Endothelial cell of umbilical vein (primary cell): Measurements from ENCODE around the gene PFKFB3. TPM values are rescaled to one million over a fixed set of nuclear protein-coding genes. Genes with fewer than 3 reads are reported as not detected.

Experiments
- BruUV-seq: library from RNA; stranded (reverse); fragments of 400-500 nt; replicated peaks from 2 replicates; lab custom pipeline; 2021; lab: Mats Ljungman, UMichigan
- CTCF ChIA-PET: fragments of 300-600, 350-600 bp; sonication (Branson Sonifier 250); formaldehyde crosslinking; loops from one replicate; lab custom pipeline; 2021; ENCODE audit warnings: antibody characterized with exemption, inconsistent platforms; lab: Charles Lee
- POLR2A ChIA-PET: fragments of 300-600, 350-600 bp; sonication (Branson Sonifier 250); formaldehyde crosslinking; loops from one replicate; lab custom pipeline; 2021; ENCODE audit warnings: antibody characterized with exemption, inconsistent platforms; lab: Charles Lee
- DNase-seq: peaks from one replicate; pipeline ENCODE4 v3.0.0-alpha.2; 2011; ENCODE audit warnings: low read depth, low spot score
- FAIRE-seq: peaks from 2 replicates; lab custom pipeline; 2011; peaks lifted over from hg19 to GRCh38; lab: Jason Lieb, UNC
- H2AFZ ChIP-seq: 2 replicates; pipeline ENCODE4 v1.6.0; 2012; ENCODE audit warnings: low read depth, low read length, control low read depth, inconsistent platforms
- H3K27ac ChIP-seq: 2 replicates; pipeline ENCODE4 v1.5.1; 2011; ENCODE audit warnings: low read depth, mild to moderate bottlenecking, control low read depth, low read length, moderate library complexity; ENCODE audit not compliant: insufficient read depth
- H3K27me3 ChIP-seq, 2 experiments: 2 replicates each; pipeline versions ENCODE4 v1.6.0 to v1.6.1; 2011; ENCODE audit warnings: low read length in 2 of 2, mixed read lengths in 1 of 2; ENCODE audit not compliant: control insufficient read depth in 2 of 2, insufficient read depth in 2 of 2
- H3K36me3 ChIP-seq, 2 experiments: 2 replicates in 1 of 2; 3 replicates in 1 of 2; pipeline ENCODE4 v1.5.1; 2011; ENCODE audit warnings: low read length in 2 of 2, mild to moderate bottlenecking in 1 of 2, moderate library complexity in 1 of 2; ENCODE audit not compliant: control insufficient read depth in 2 of 2, insufficient read depth in 2 of 2; ENCODE audit errors: extremely low read depth in 1 of 2
- H3K4me1 ChIP-seq: 3 replicates; pipeline ENCODE4 v1.5.1; 2011; ENCODE audit warnings: mild to moderate bottlenecking, low read length; ENCODE audit not compliant: control insufficient read depth, insufficient read depth; ENCODE audit errors: extremely low read depth
- H3K4me2 ChIP-seq: 2 replicates; pipeline ENCODE4 v1.6.1; 2011; ENCODE audit warnings: low read length, control low read depth, mixed read lengths; ENCODE audit not compliant: insufficient read depth
- H3K4me3 ChIP-seq, 3 experiments: fragments of 200-600 bp in 1 of 3; sonication (generic), shearing (Covaris generic) in 1 of 3; replicated peaks in 1 of 3; 2 replicates each; pipeline ENCODE4 v1.5.1; 2011 to 2016; ENCODE audit warnings: control low read depth in 3 of 3, low read length in 3 of 3, mild to moderate bottlenecking in 2 of 3, inconsistent platforms in 1 of 3, low read depth in 1 of 3, moderate library complexity in 1 of 3; ENCODE audit not compliant: insufficient read depth in 1 of 3
- H3K79me2 ChIP-seq: 2 replicates; pipeline ENCODE4 v1.6.0; 2012; ENCODE audit warnings: low read length, inconsistent platforms; ENCODE audit not compliant: control insufficient read depth, insufficient read depth
- H3K9ac ChIP-seq: replicated peaks from 2 replicates; pipeline ENCODE3; 2011; ENCODE audit warnings: low read length, control low read depth; ENCODE audit not compliant: insufficient read depth; ENCODE audit errors: extremely low read depth
- H3K9me1 ChIP-seq: replicated peaks from 3 replicates; pipeline ENCODE4 v1.6.0; 2011; ENCODE audit warnings: mild to moderate bottlenecking, low read length; ENCODE audit not compliant: control insufficient read depth, insufficient read depth; ENCODE audit errors: extremely low read depth
- H3K9me3 ChIP-seq: replicated peaks from 2 replicates; pipeline ENCODE4 v1.5.1; 2012; ENCODE audit warnings: low read length, inconsistent platforms; ENCODE audit not compliant: control insufficient read depth, insufficient read depth
- H4K20me1 ChIP-seq: replicated peaks from 2 replicates; pipeline ENCODE3; 2011; ENCODE audit warnings: mild to moderate bottlenecking, low read length; ENCODE audit not compliant: control insufficient read depth, insufficient read depth; ENCODE audit errors: extremely low read depth
- EZH2 ChIP-seq: IDR thresholded peaks from 2 replicates; pipeline ENCODE4 v1.6.1; 2012; ENCODE audit warnings: borderline replicate concordance, low read depth, mild to moderate bottlenecking, moderate library complexity, low read length, inconsistent platforms; ENCODE audit not compliant: severe bottlenecking
- POLR2AphosphoS5 ChIP-seq: IDR thresholded peaks from 2 replicates; pipeline ENCODE4 v1.6.1; 2012; ENCODE audit warnings: low read depth, mild to moderate bottlenecking, control low read depth, low read length, moderate library complexity; ENCODE audit not compliant: insufficient read depth
- dilution Hi-C: fragments of 300-500 bp; cut with MboI; formaldehyde crosslinking; loops from one replicate; pipeline ENCODE4 v1.15.0; 2019; ENCODE audit warnings: low sequenced_read_pairs; ENCODE audit not compliant: extremely low pct_ligation_motif_present
- intact Hi-C: fragments of 100-400 bp; cut with micrococcal nuclease; formaldehyde crosslinking; loops from one replicate; pipeline ENCODE4 v1.10.0; 2022
- polyA plus RNA-seq, 4 experiments: library from polyadenylated mRNA; depleted of rRNA in 3 of 4; stranded (reverse) in 3 of 4; unstranded in 1 of 4; fragments of >200 nt; gene quantifications; 2 replicates each; pipeline versions ENCODE4 v1.2.1 to v1.2.3, GENCODE V29; 2011 to 2012; ENCODE audit warnings: missing spikeins in 1 of 4
- total RNA-seq: library from RNA; stranded (reverse); gene quantifications from 2 replicates; pipeline ENCODE4 v1.2.3, GENCODE V29; 2021
- TF ChIP-seq, protein P1 (sequence below), 2 donors: IDR thresholded peaks; 1 replicate in 1 of 2; 2 replicates in 1 of 2; pipeline ENCODE4 v1.5.1; 2011; ENCODE audit warnings: low read length in 2 of 2, mild to moderate bottlenecking in 2 of 2, moderate library complexity in 2 of 2, control low read depth in 1 of 2, inconsistent platforms in 1 of 2, low read depth in 1 of 2; ENCODE audit not compliant: insufficient read depth in 1 of 2; ENCODE audit errors: extremely low read depth in 1 of 2
- TF ChIP-seq, protein P2 (sequence below): IDR thresholded peaks from 2 replicates; pipeline ENCODE4 v1.6.1; 2011; ENCODE audit not compliant: insufficient read depth, insufficient read length

Gene PFKFB3
- total and polyA plus RNA-seq, 2 donors (not counting 3 experiments of a cell fraction or from before 2014, with no cell fraction given), result 15.8 to 33.7 TPM

- TF ChIP-seq, protein P1, sequence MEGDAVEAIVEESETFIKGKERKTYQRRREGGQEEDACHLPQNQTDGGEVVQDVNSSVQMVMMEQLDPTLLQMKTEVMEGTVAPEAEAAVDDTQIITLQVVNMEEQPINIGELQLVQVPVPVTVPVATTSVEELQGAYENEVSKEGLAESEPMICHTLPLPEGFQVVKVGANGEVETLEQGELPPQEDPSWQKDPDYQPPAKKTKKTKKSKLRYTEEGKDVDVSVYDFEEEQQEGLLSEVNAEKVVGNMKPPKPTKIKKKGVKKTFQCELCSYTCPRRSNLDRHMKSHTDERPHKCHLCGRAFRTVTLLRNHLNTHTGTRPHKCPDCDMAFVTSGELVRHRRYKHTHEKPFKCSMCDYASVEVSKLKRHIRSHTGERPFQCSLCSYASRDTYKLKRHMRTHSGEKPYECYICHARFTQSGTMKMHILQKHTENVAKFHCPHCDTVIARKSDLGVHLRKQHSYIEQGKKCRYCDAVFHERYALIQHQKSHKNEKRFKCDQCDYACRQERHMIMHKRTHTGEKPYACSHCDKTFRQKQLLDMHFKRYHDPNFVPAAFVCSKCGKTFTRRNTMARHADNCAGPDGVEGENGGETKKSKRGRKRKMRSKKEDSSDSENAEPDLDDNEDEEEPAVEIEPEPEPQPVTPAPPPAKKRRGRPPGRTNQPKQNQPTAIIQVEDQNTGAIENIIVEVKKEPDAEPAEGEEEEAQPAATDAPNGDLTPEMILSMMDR (IDR thresholded peaks at IDR 0.05; ENCODE audit: extremely low read depth in 1 of 2, insufficient read depth in 1 of 2, low read depth in 1 of 2, low read length in 2 of 2), result no peak
- TF ChIP-seq POLR2AphosphoS5 (no peak), EZH2 (no peak)
- TF ChIP-seq, protein P2, sequence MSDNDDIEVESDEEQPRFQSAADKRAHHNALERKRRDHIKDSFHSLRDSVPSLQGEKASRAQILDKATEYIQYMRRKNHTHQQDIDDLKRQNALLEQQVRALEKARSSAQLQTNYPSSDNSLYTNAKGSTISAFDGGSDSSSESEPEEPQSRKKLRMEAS, result no peak
- H3K27ac ChIP-seq, result no peak overlapping the region
- intact Hi-C loops (no loop called here), dilution Hi-C loops (no loop called here)
- H3K9ac ChIP-seq, result no peak overlapping the region
- no peaks in the 10 kb centered on the region for H3K9me1 ChIP-seq
- no peak overlapping the region for H3K4me2 ChIP-seq
- DNase-seq (no peak), FAIRE-seq (no peak)
- H4K20me1 ChIP-seq, result no peaks in the 10 kb centered on the region
- H3K79me2 ChIP-seq, result no peaks in the 10 kb centered on the region
- ChIA-PET CTCF (interaction anchor here (1.2 kb wide), 1 partner anchor 102 kb away, joined by 4 read pairs; no protein-coding TSS in a partner anchor), POLR2A (no interaction called here)
- no peak overlapping the region for H3K4me3 ChIP-seq
- BruUV-seq, result no TSS peak
- H3K27me3 ChIP-seq, result no peaks in the 10 kb centered on the region
- H3K4me1 ChIP-seq, result no peaks in the 10 kb centered on the region
- no peak overlapping the region for H2AFZ ChIP-seq
- H3K36me3 ChIP-seq, result no peaks in the 10 kb centered on the region
- H3K9me3 ChIP-seq, result no peaks in the 10 kb centered on the region
Measured at GRCh38 chr10:6300106-6300783, 97.5 kb downstream of the PFKFB3 start.
